Testis (tissue), 2 donors: ENCODE measurements around the gene GNL3.

ENCODE experiments used
- CTCF ChIP-seq, 3 experiments: fragments of 450-650 bp in 2 of 3; fragments of 200-600 bp in 1 of 3; sonication (generic) in 1 of 3; IDR thresholded peaks; one replicate each; pipeline ENCODE4 v1.5.1; 2016 to 2019; ENCODE audit warnings: antibody characterized with exemption in 3 of 3, mild to moderate bottlenecking in 2 of 3, moderate library complexity in 1 of 3
- POLR2A ChIP-seq: fragments of 450-650 bp; IDR thresholded peaks from one replicate; pipeline ENCODE4 v1.6.1; 2017; ENCODE audit warnings: antibody characterized with exemption, mild to moderate bottlenecking, moderate library complexity

GRCh38 chr3:52655895-52656294 lies 29.9 kb upstream of the GNL3 start:
- no peak for TF ChIP-seq CTCF (IDR thresholded peaks at IDR 0.05)
- no peak for TF ChIP-seq POLR2A
